SH-SY5Y (cell line): ENCODE data around the gene PSMB7.

Experiments used
- GATA2 ChIP-seq: IDR thresholded peaks from 2 replicates; pipeline ENCODE4 v1.6.1; 2011; ENCODE audit warnings: mild to moderate bottlenecking, low read depth, low read length
- GATA3 ChIP-seq: IDR thresholded peaks from 2 replicates; pipeline ENCODE4 v1.6.1; 2011; ENCODE audit warnings: low read depth, mild to moderate bottlenecking, low read length, moderate library complexity

DNA sequence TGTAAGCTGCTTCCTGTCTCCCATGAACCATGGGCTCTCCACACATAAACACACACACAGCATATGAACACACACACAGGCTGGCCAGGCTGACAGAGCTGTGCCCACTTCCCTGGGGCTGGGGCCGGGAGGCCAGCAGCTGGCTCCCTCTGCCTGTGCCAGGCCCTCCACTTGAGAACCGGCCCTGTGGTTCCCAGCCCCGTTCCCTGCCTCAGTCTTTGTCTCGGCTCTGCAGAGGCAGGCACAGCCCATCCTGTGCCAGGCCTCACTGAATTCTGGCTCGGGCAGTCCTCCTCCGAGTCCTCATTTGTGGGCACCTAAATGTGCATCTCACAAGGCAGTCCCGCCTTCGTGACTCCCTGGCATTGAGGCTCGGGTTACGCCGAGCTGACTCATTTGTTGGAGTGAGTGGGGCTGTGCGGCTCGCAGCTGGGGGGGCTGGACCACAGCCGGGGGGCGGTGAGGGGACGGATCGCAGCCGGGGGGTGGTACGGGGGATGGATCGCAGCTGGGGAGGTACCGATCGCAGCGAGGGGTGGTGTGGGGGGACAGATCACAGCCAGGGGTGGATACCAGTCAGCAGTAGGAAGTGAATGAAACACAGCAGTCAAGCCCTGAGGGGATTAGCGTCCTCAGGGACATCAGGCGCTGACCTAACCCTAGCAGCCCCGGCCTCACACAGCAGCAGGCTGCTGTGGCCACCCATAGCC, 72.3 kb downstream of the PSMB7 start:
- TF ChIP-seq GATA3 (no peak), GATA2 (no peak)
